ENCODE data around the gene CFAP47.

The CFAP47 gene

DNA sequence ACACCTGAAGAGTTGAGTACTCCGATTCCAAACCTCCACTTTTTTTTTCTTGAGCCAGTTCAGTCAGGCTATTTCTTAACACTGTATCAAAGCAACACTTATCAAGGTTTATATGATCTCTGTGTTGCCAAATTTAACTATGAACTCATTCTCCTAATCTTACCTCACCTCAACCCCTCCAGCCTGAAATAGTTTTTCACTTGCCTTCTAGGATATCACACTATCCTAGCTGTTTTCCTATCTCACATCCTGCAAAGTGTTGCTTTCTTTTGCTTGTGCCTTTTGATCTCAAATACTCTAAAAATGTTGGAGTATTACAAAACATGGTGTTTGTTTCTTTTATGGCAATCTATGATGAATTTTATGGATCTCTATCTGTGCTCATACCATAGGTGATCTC, 415.0 kb downstream of the CFAP47 start:
- TF ChIP-seq FOXM1 (IDR thresholded peaks at IDR 0.05; ENCODE audit: borderline replicate concordance, low read depth) (no peak), YY1 (IDR thresholded peaks at IDR 0.05; ENCODE audit: low read depth) (no peak), ZBTB7A (IDR thresholded peaks at IDR 0.05; ENCODE audit: low read depth) (no peak), EGR1 (IDR thresholded peaks at IDR 0.05) (no peak), CREB1 (IDR thresholded peaks at IDR 0.05; ENCODE audit: low read depth) (no peak), RAD21 (IDR thresholded peaks at IDR 0.05; ENCODE audit: low read depth) (no peak)
- TF ChIP-seq, protein P1, sequence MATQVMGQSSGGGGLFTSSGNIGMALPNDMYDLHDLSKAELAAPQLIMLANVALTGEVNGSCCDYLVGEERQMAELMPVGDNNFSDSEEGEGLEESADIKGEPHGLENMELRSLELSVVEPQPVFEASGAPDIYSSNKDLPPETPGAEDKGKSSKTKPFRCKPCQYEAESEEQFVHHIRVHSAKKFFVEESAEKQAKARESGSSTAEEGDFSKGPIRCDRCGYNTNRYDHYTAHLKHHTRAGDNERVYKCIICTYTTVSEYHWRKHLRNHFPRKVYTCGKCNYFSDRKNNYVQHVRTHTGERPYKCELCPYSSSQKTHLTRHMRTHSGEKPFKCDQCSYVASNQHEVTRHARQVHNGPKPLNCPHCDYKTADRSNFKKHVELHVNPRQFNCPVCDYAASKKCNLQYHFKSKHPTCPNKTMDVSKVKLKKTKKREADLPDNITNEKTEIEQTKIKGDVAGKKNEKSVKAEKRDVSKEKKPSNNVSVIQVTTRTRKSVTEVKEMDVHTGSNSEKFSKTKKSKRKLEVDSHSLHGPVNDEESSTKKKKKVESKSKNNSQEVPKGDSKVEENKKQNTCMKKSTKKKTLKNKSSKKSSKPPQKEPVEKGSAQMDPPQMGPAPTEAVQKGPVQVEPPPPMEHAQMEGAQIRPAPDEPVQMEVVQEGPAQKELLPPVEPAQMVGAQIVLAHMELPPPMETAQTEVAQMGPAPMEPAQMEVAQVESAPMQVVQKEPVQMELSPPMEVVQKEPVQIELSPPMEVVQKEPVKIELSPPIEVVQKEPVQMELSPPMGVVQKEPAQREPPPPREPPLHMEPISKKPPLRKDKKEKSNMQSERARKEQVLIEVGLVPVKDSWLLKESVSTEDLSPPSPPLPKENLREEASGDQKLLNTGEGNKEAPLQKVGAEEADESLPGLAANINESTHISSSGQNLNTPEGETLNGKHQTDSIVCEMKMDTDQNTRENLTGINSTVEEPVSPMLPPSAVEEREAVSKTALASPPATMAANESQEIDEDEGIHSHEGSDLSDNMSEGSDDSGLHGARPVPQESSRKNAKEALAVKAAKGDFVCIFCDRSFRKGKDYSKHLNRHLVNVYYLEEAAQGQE (IDR thresholded peaks at IDR 0.05; ENCODE audit: low read depth): no peak

DNA sequence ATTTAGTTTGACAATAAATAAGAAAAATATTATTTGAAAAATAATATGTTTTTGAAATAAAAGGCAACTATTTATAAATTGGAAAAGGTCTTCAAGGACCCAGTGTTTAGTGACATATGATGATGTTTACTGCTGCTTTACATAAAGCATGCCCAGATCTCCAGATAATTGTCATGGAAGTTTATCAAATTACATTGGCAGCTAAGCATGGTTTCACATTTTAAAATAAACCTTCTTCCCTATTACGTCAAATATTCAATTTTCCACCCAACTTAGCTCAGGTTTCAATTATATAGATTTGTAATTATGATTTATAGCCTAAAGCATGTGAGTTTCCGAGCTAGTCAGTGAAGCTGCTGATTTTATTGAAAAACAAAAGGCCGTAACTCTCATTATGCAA, 417.2 kb downstream of the CFAP47 start:
- TF ChIP-seq CEBPB (IDR thresholded peaks at IDR 0.05) (no peak), TAF1 (IDR thresholded peaks at IDR 0.05; ENCODE audit: low read depth) (no peak), TCF12 (IDR thresholded peaks at IDR 0.05; ENCODE audit: low read depth) (no peak), FOXM1 (IDR thresholded peaks at IDR 0.05; ENCODE audit: borderline replicate concordance, low read depth) (no peak), CREB1 (IDR thresholded peaks at IDR 0.05; ENCODE audit: low read depth) (no peak), YY1 (IDR thresholded peaks at IDR 0.05; ENCODE audit: low read depth) (no peak), RAD21 (IDR thresholded peaks at IDR 0.05; ENCODE audit: low read depth) (no peak)
- TF ChIP-seq, protein P1 (IDR thresholded peaks at IDR 0.05; ENCODE audit: low read depth): no peak
- TF ChIP-seq, protein P2, sequence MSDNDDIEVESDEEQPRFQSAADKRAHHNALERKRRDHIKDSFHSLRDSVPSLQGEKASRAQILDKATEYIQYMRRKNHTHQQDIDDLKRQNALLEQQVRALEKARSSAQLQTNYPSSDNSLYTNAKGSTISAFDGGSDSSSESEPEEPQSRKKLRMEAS (IDR thresholded peaks at IDR 0.05): no peak
- TF ChIP-seq, protein P3, sequence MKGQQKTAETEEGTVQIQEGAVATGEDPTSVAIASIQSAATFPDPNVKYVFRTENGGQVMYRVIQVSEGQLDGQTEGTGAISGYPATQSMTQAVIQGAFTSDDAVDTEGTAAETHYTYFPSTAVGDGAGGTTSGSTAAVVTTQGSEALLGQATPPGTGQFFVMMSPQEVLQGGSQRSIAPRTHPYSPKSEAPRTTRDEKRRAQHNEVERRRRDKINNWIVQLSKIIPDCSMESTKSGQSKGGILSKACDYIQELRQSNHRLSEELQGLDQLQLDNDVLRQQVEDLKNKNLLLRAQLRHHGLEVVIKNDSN (IDR thresholded peaks at IDR 0.05): no peak

DNA sequence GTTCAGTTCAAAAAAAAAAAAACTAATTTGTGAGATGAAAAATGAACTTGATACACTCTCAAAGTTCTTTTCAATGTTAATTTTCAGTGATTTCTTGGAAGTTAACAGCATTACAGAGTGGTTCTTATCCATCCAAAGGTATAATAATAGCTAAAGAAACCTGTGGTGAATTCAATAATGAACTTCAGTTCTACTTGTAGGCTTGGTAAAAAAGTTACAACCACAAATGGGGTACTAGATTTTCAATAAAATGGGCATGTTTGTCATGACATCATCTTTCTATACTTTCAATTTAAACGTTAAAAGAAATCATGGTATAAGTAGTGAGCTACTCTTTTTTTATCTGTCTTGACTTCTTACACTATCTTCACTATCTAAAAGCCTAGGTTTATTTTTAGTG, 424.8 kb downstream of the CFAP47 start:
- TF ChIP-seq TEAD4 (IDR thresholded peaks at IDR 0.05): no peak
- no peak for TF ChIP-seq EGR1 (IDR thresholded peaks at IDR 0.05)
- no peak for TF ChIP-seq CREB1 (IDR thresholded peaks at IDR 0.05; ENCODE audit: low read depth)
- TF ChIP-seq, protein P1 (IDR thresholded peaks at IDR 0.05; ENCODE audit: low read depth): no peak

DNA sequence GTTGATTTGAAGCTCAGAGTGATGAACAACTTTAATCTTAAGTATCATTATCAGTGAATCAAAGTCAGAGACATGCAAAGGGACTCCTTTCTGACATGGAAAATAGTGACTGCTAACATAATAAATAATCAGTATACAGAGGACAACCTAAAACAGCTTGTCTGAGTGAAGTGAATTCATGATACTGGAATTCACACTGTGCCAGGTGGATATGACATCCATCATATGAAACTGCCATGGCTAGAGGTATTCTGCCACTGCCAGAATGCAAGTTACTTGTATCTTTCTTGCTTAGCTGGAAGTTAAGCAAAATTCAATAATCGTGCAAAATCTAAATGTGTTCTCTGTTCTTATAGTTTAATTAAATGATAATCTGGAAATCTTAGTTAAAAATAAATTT, 429.0 kb downstream of the CFAP47 start:
- no peak for TF ChIP-seq CREB1 (IDR thresholded peaks at IDR 0.05; ENCODE audit: low read depth)
- TF ChIP-seq YY1 (IDR thresholded peaks at IDR 0.05; ENCODE audit: low read depth): no peak
- TF ChIP-seq, protein P2 (IDR thresholded peaks at IDR 0.05): no peak
- TF ChIP-seq TEAD4 (IDR thresholded peaks at IDR 0.05): no peak
- TF ChIP-seq ZBTB7A (IDR thresholded peaks at IDR 0.05; ENCODE audit: low read depth): no peak
- no peak for TF ChIP-seq RAD21 (IDR thresholded peaks at IDR 0.05; ENCODE audit: low read depth)
- TF ChIP-seq, protein P3 (IDR thresholded peaks at IDR 0.05): no peak
- TF ChIP-seq EP300 (IDR thresholded peaks at IDR 0.05; ENCODE audit: borderline replicate concordance): no peak
- TF ChIP-seq EGR1 (IDR thresholded peaks at IDR 0.05): no peak
- TF ChIP-seq FOXM1 (IDR thresholded peaks at IDR 0.05; ENCODE audit: borderline replicate concordance, low read depth): no peak
- TF ChIP-seq TCF12 (IDR thresholded peaks at IDR 0.05; ENCODE audit: low read depth): no peak
- no peak for TF ChIP-seq TAF1 (IDR thresholded peaks at IDR 0.05; ENCODE audit: low read depth)
- TF ChIP-seq NFIC (IDR thresholded peaks at IDR 0.05): no peak
- TF ChIP-seq, protein P1 (IDR thresholded peaks at IDR 0.05; ENCODE audit: low read depth): no peak
- no peak for TF ChIP-seq CEBPB (IDR thresholded peaks at IDR 0.05)
